HG03095 (cell line): ENCODE data around the gene PLAGL1.
"Not testable (repeated sequence)": the region's sequence is repeated elsewhere in the genome, so short reads cannot be mapped to it uniquely, and the experiment has no call there.

Experiments
- ATAC-seq: cut with Tn5 transposase; IDR thresholded peaks from one replicate; pipeline ENCODE4 v1.9.1; 2021; ENCODE audit warnings: moderate library complexity; ENCODE audit not compliant: unreplicated experiment

The PLAGL1 gene

GRCh38 chr6:144009628-144010027 is 1.6 kb upstream of the PLAGL1 start:
- not testable (repeated sequence) for ATAC-seq

- ATAC-seq = no peak
Measured at GRCh38 chr6:144008846-144009245, 787 bp upstream of the PLAGL1 start.

GRCh38 chr6:144007478-144008119 is 460 bp downstream of the PLAGL1 start:
- ATAC-seq = peak; percentile 29

GRCh38 chr6:144006736-144007477 is 1.2 kb downstream of the PLAGL1 start:
- no peak for ATAC-seq

GRCh38 chr6:143999406-143999805 is 8.7 kb downstream of the PLAGL1 start:
- ATAC-seq = no peak

- no peak for ATAC-seq
Measured at GRCh38 chr6:143998686-143999085, 9.4 kb downstream of the PLAGL1 start.

- ATAC-seq = no peak
Measured at GRCh38 chr6:143993965-143994646, 14.0 kb downstream of the PLAGL1 start.

- ATAC-seq = no peak
Measured at GRCh38 chr6:143992285-143992684, 15.8 kb downstream of the PLAGL1 start.

- no peak for ATAC-seq
Measured at GRCh38 chr6:143986463-143987065, 21.5 kb downstream of the PLAGL1 start.

- no peak for ATAC-seq
Measured at GRCh38 chr6:143984666-143985065, 23.4 kb downstream of the PLAGL1 start.

GRCh38 chr6:143982968-143983367 is 25.1 kb downstream of the PLAGL1 start:
- no peak for ATAC-seq

- no peak for ATAC-seq
Measured at GRCh38 chr6:143980921-143981320, 27.1 kb downstream of the PLAGL1 start.

GRCh38 chr6:143976806-143977349 is 31.2 kb downstream of the PLAGL1 start:
- no peak for ATAC-seq

GRCh38 chr6:143974089-143974488 is 34.0 kb downstream of the PLAGL1 start:
- ATAC-seq = no peak

- ATAC-seq = no peak
Measured at GRCh38 chr6:143973097-143973966, 34.7 kb downstream of the PLAGL1 start.

GRCh38 chr6:143971482-143972205 is 36.4 kb downstream of the PLAGL1 start:
- ATAC-seq = no peak

- no peak for ATAC-seq
Measured at GRCh38 chr6:143970456-143971218, 37.4 kb downstream of the PLAGL1 start.

GRCh38 chr6:143969077-143969476 is 39.0 kb downstream of the PLAGL1 start:
- ATAC-seq = no peak
